ENCODE results near the gene DCAF17.
"Not testable (repeated sequence)": the region's sequence is repeated elsewhere in the genome, so short reads cannot be mapped to it uniquely, and the experiment has no call there.

Gene DCAF17

DNA sequence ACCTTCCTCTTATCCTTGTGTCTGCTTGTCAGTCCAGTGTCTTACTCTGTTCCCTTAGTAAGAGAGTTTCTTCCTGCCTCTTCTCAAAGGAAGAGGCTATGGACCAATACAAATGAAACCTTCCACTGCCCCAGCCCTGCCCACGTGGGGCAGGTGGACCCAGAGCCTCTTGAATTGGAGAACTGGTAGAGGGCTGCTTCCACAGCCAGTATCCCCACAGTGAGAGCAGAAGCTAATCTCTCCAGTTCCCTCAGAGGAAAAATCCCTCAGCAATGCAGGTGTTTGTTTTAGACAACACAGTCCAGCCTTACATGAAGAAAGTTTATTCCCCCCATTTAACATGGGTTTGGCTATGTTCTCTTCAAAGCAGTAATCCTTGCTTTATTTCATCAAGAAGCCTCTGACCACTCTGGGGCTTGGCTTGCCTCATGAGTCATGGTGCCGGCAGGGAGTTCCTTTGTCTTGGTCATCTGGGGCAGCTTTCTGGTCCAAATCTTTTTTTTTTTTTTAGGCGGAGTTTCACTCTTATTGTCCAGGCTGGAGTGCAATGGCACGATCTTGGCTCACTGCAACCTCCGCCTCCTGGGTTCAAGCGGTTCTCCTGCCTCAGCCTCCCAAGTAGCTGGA, 81.8 kb downstream of the DCAF17 start:
- DNase-seq: no peak

GRCh38 chr2:171516793-171517192, 82.8 kb downstream of the DCAF17 start:
- DNase-seq: no peak

GRCh38 chr2:171520471-171520870, 86.4 kb downstream of the DCAF17 start:
- DNase-seq: no peak

DNA sequence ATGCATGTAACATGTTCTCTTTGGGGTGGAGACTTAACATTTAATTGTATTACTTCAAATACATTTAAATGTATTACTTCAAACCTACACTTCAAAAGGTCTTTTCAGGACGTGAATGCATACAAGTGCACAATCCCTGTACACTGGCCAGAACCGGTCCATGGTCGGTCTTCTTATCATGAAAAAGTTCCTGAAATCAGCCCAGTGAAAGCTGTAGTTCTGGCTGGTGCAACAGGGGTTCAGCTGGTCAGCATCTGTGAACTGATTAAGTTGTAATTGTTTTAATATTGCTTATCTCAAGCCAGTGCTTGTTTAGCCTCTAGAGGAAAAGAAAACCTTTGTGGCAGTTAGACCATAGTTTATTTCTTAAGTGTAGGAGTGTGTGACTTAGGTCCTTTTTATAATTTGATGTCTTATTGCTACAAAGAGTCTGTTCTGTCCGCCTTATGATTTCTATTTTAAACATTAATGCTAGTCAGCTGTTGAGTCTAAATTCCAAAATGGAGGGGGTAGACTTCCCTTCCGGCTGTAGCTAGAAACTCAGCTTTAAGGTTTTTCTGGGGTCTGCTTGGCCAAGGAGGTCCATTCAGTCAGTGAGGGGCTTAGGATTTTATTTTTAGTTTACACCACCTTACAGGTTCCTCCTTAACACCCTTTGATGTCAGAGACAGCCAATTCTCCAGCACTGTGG, 87.5 kb downstream of the DCAF17 start:
- no peak for DNase-seq

DNA sequence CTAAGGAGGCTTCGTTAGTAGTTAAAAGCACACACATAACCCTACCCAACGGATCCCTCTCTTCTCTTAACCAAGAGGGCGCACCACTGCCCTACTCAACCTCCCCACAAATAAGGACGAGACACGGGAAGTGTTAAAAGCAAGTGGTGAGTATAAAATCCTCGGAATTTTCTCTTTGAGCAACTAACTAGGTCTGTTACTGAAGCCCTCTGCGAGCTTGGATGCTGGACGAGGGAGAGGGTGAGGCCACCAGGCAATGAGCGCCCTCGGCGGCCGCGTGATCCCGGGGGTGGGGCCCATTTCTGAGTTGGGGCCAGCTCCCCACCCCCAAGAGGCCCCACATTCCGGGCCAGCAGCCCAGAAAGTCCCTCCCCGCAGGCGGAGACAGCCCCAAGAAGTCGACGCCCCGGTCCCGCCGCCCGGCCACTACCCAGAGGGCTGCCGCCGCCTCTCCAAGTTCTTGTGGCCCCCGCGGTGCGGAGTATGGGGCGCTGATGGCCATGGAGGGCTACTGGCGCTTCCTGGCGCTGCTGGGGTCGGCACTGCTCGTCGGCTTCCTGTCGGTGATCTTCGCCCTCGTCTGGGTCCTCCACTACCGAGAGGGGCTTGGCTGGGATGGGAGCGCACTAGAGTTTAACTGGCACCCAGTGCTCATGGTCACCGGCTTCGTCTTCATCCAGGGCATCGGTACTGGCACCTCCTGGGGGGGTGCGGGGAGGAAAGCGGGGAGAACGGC, 88.2 kb downstream of the DCAF17 start, which contains the start of gene CYBRD1:
CYBRD1 (plus strand) TSS at position 423 of the 736 bp plus-strand sequence; CDS start at position 495, 72 bp downstream.
- no peak for DNase-seq

DNA sequence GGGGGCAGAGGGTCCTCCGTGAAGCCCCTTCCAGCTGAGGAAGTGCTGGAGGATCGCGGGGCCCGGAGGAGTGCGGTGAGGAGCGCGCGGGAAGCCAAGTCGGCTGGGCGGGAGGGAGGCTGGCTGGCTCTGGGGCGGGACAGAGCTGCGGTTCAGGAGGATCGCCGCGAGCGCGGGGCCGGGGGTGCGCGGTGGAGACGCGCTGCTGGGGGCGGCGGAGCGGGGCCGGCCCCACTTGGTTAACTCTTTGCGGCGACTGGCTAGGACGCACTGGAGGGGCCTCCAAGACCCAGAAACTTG, 88.7 kb downstream of the DCAF17 start:
- no peak for DNase-seq

GRCh38 chr2:171523088-171524017, 89.3 kb downstream of the DCAF17 start:
- DNase-seq: peak; percentile 10

- no peak for DNase-seq
Observed at GRCh38 chr2:171524018-171524401, 90.0 kb downstream of the DCAF17 start.

DNA sequence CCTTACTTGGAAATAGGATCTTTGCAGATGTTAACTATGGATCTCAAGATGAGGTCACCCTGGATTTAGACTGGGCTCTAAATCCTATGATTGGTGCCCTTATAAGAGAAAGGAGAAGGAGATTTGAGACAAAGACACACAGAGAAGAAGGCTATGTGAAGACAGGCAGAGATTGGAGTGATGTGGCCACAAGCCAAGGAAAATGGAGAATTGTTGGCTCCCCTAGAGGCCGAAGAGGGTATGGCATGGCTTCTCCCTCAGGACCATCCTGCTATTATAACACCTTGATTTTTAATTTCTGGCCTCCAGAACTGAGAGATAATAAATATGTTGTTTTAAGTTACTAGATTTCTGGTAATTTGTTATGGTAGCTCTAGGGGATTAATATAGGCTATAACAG, 95.9 kb downstream of the DCAF17 start:
- no peak for DNase-seq

- no peak for DNase-seq
Observed at GRCh38 chr2:171530378-171530777, 96.4 kb downstream of the DCAF17 start.

DNA sequence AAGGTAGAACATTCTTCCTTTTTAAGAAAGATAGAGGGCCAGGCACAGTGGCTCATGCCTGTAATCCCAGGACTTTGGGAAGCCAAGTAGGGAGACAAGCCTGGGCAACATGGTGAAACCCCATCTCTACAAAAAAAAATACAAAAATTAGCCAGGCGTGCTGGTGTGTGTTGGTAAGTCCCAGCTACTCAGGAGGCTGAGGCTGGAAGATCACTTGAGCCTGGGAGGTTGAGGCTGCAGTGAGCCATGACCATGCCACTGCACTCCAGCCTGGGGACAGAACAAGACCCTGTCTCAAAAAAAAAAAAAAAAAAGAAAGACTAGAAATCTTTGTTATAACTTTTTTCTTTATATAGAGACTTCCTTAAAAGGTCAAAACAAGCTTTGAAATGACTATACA, 96.8 kb downstream of the DCAF17 start:
- DNase-seq: not testable (repeated sequence)

- no peak for DNase-seq
Observed at GRCh38 chr2:171531291-171531690, 97.3 kb downstream of the DCAF17 start.

DNA sequence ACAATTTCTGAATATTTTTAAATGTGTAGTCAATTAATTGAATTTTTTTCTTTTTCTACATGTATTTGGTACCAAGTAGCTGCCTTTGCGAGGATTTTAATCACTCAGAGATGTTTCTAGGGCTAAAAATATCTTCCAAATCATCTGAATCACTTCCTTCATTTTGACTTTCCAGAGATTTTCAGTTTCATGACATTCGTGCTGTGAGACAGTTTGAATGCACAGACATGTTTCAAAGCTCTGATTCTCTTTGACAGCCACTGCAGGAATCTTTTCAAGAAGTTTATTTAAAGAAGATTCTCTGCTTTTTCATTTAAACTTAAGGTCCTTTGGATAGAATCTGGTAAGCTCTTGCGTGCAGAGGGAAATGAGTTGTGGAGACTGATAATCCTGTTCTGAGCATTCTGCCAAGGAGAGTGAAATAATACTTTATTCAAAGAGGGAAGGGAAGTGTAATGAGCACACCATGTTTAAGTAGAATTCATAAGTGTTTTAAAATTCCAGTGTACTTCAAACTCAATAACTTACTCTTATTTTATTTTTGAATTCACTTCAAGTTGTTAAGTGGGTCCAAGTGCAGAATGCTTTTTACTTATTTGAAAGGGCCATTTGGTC, 97.9 kb downstream of the DCAF17 start:
- no peak for DNase-seq

- no peak for DNase-seq
Observed at GRCh38 chr2:171533331-171533730, 99.3 kb downstream of the DCAF17 start.

Measured in NCI-H1694 treated with DMSO at 0.1 percent for 48 hours (cell line).